GM18907 (cell line): ENCODE measurements around the gene FBXW4.
A peak's percentile ranks its signal among the peaks of the same experiment; 100 is the strongest.

Experiments used
- ATAC-seq: cut with Tn5 transposase; IDR thresholded peaks from one replicate; pipeline ENCODE4 v1.9.1; 2021; ENCODE audit warnings: mild to moderate bottlenecking, moderate library complexity; ENCODE audit not compliant: unreplicated experiment

FBXW4 gene

GRCh38 chr10:101587725-101588653 is 107.0 kb downstream of the FBXW4 start, which contains the start of the genes DPCD and POLL:
DPCD (plus strand) TSS chr10:101588321; CDS start chr10:101588337, 16 bp downstream.
POLL (minus strand) TSS chr10:101588257; CDS start chr10:101587360, 897 bp downstream.
- peak; percentile 96 for ATAC-seq

DNA sequence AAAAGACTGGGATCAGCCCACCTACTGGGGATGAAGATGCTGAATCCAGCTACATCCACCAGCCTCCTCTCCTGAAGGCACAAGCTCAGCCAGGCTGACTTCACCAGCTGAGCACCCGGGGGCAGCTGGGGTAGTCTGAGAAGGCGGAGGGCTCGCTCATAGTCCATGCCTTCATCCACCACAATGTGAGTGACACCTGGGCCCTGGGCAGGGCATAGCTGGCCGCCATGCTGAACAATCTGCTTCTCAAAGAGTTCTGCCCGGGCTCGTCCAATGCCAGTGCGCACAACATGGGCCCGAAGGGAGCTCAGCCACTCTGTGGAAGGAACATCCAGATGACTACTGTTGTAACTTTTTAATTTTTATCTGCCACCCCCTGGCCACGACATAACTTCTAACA is 109.1 kb downstream of the FBXW4 start:
- no peak for ATAC-seq

- no peak for ATAC-seq
These were observed 114.2 kb downstream of the FBXW4 start for GRCh38 chr10:101580486-101581399.

- ATAC-seq = no peak
These were observed 115.5 kb downstream of the FBXW4 start for GRCh38 chr10:101579516-101579870.

DNA sequence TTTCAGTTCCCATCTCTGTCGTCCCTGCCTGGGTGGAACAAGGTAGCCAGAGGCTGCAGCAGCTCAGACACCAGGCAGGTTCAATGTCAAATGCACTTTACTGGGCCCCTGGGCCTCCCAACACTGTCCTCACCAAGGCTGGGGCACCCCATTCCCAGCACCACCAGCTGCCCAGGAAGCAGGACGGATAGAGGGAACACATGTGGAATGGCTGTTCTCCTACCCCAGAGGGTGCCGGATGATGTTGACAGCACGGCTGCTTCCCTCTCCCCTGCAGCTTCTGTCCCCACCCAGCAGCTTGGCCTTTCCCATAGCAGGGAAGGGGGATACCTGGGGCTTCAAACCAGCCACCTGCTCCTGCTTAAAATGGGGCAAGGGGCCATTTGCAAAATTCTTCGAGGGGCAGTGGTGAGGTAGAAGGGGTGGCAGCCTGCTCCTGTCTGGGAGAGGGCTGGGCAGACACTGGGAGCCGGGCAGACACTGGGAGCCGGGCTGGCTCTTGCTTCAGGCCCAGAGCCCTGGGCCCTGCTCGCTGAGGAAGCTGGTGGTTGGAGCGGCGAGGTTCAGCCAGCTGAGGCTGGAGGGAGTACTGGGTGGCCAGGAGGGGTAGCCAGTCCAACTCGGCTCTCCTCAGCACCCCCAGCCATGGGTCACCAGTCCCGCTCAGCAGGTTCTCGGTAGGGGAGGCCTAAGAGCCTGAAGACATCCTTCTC is 116.0 kb downstream of the FBXW4 start:
- no peak for ATAC-seq

GRCh38 chr10:101578192-101578591 is 116.8 kb downstream of the FBXW4 start:
- no peak for ATAC-seq

GRCh38 chr10:101577121-101577871 is 117.7 kb downstream of the FBXW4 start:
- ATAC-seq = no peak

- no peak for ATAC-seq
These were observed 118.6 kb downstream of the FBXW4 start for GRCh38 chr10:101576211-101576863.

- ATAC-seq = no peak
These were observed 119.3 kb downstream of the FBXW4 start for GRCh38 chr10:101575580-101576210.

GRCh38 chr10:101575091-101575490 is 119.9 kb downstream of the FBXW4 start:
- ATAC-seq = no peak

GRCh38 chr10:101573885-101574753 is 120.9 kb downstream of the FBXW4 start:
- no peak for ATAC-seq

DNA sequence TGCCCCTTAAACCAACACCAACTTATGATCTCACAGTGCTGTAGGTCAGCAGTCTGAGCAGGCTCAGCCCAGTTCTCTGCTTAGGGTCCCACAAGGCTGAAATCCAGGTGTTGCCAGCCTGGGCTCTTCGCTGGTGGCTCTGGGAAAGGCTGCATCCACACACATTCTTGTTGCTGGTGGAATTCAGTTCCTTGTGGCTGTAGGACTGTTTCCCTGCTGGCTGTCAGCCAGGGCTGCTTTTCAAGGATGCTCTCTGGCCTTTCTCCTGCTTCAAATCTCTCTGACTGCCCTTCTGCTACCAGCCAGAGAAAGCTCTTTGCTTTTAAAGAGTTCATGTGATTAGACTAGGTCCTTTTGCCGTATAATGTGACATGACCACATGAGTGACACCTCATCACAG is 122.2 kb downstream of the FBXW4 start:
- no peak for ATAC-seq

- ATAC-seq = no peak
These were observed 122.8 kb downstream of the FBXW4 start for GRCh38 chr10:101572126-101572525.

- ATAC-seq = no peak
These were observed 123.6 kb downstream of the FBXW4 start for GRCh38 chr10:101571271-101571925.

DNA sequence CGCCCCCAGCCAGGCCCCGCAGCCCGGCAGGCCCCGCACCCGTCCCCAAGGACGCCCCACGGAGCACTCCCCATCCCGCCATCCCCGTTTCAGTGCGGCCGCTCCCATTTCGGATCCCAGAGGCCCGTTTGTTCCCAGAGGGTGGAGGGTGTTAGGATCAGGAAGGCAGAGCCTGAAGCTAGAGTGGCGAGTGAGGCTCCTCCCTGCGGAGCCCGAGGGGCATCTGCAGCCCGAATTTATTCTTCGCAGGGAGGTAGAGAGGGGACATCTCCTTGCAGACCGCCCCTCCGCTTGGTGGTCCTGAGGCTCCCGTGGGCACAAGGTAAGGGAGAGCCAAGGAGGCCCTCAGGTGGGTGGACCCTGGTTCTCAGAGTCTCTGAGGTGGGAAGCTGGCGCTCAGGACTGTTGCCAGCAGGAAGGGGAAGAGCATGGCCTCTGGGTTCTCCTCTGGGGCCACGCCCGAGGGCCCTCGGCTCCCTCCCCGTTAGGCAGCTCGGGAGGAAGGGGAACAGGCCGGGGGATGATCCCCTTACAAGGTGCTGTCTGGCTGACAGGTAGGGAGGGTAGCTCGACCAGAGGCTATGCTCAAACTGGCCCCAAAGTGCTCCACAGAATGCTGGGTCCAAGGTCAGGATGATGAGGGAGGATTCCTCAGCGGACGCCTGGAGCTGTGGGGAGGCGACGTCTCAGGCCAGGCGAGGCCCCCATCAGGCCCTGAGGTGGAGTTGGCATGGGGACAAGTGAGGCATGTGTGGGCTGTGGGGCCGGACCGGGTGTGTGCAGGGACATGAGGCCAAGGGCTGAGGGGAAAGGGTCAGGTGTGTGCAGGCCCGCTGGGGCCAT is 124.3 kb downstream of the FBXW4 start:
- peak; percentile 23 for ATAC-seq

DNA sequence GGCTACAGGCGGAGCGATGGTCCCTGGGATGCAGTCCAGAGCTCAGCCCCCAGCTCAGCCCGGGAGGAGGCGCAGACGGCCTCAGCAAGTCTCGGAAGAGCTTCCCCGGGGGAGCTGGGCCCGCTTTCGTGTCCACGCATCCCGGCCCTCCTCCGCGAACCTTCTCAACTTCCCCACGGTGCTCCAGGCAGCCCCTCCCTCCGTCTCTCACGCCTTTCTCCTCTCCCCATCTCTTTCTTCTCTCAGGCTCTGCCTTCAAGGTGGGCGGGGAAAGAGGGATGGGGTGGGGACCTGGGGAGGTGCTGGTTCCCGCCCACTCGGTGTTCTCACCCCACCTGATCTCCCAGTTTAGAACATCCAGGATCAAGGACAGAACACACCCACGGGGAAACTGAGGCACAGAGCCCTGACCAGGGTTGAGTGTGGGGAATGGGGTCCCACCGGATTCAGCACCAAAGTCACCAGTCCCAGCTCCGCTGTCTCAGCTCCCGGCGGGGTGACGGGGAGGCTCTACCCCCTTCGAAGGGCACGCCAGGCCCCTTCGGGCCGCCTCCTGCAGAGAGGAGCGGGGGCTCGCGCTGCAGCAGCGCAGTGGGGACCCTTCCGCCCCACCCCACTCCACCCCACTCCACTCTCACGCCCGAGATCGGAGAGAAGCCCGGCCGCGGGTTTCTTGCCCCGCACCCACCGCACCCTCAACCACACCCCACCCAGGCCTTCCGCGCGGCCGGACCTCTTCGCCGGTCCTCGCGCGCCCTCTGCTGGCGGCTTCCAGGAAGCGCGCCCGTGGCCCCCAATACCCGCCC is 125.1 kb downstream of the FBXW4 start:
- peak; percentile 64 for ATAC-seq
